Calu3 (cell line): ENCODE results near the gene HOXD9. TPM values are rescaled to one million over a fixed set of nuclear protein-coding genes. Genes with fewer than 3 reads are reported as not detected.

Experiments used
- BruUV-seq: library from RNA; stranded (reverse); fragments of 400-500 nt; replicated peaks from 2 replicates; lab custom pipeline; 2021; lab: Mats Ljungman, UMichigan
- CTCF ChIA-PET: fragments of 300-600 bp; sonication (Branson Sonifier 250); formaldehyde crosslinking; loops from one replicate; lab custom pipeline; 2022; ENCODE audit warnings: antibody characterized with exemption; lab: Charles Lee
- DNase-seq: peaks from one replicate; pipeline ENCODE4 v3.0.0; 2022
- H3K27ac Mint-ChIP-seq: one replicate; pipeline ENCODE4 v1.8.0; 2022; ENCODE audit warnings: mixed read lengths; ENCODE audit not compliant: unreplicated experiment
- H3K27me3 Mint-ChIP-seq: one replicate; pipeline ENCODE4 v1.8.0; 2022; ENCODE audit warnings: mixed read lengths; ENCODE audit not compliant: unreplicated experiment
- H3K36me3 Mint-ChIP-seq: one replicate; pipeline ENCODE4 v1.8.0; 2022; ENCODE audit warnings: mild to moderate bottlenecking, moderate library complexity, mixed read lengths; ENCODE audit not compliant: insufficient read depth, unreplicated experiment
- H3K4me1 Mint-ChIP-seq: one replicate; pipeline ENCODE4 v1.8.0; 2022; ENCODE audit warnings: mild to moderate bottlenecking, low read depth, mixed read lengths; ENCODE audit not compliant: unreplicated experiment
- H3K4me3 Mint-ChIP-seq: one replicate; pipeline ENCODE4 v1.8.0; 2022; ENCODE audit warnings: mild to moderate bottlenecking, low read depth, moderate library complexity, mixed read lengths; ENCODE audit not compliant: unreplicated experiment
- H3K9me3 Mint-ChIP-seq: one replicate; pipeline ENCODE4 v1.8.0; 2022; ENCODE audit warnings: low read depth, mixed read lengths; ENCODE audit not compliant: unreplicated experiment
- intact Hi-C: fragments of 100-400 bp; cut with micrococcal nuclease; formaldehyde crosslinking; loops from one replicate; pipeline ENCODE4 v1.10.0; 2022; ENCODE audit not compliant: unreplicated experiment
- total RNA-seq: library from RNA; stranded (reverse); gene quantifications from 2 replicates; pipeline ENCODE4 v1.2.3, GENCODE V29; 2022
- TF ChIP-seq, protein P1 (sequence below): fragments of 200-600 bp; IDR thresholded peaks from one replicate; pipeline ENCODE4 v1.8.0; 2022; ENCODE audit warnings: antibody characterized with exemption; ENCODE audit not compliant: unreplicated experiment

Gene HOXD9
- total RNA-seq, 1 experiment from 2014 or later = not detected

- Mint-ChIP-seq H3K9me3 (no peaks in the 10 kb centered on the region), H3K4me1 (no peaks in the 10 kb centered on the region), H3K4me3 (no peak overlapping the region), H3K36me3 (peaks cover 3% of the 10 kb centered on the region), H3K27ac (no peak overlapping the region), H3K27me3 (peaks cover 53% of the 10 kb centered on the region)
- CTCF ChIA-PET = no interaction called here
- BruUV-seq = no TSS peak
- TF ChIP-seq, protein P1, sequence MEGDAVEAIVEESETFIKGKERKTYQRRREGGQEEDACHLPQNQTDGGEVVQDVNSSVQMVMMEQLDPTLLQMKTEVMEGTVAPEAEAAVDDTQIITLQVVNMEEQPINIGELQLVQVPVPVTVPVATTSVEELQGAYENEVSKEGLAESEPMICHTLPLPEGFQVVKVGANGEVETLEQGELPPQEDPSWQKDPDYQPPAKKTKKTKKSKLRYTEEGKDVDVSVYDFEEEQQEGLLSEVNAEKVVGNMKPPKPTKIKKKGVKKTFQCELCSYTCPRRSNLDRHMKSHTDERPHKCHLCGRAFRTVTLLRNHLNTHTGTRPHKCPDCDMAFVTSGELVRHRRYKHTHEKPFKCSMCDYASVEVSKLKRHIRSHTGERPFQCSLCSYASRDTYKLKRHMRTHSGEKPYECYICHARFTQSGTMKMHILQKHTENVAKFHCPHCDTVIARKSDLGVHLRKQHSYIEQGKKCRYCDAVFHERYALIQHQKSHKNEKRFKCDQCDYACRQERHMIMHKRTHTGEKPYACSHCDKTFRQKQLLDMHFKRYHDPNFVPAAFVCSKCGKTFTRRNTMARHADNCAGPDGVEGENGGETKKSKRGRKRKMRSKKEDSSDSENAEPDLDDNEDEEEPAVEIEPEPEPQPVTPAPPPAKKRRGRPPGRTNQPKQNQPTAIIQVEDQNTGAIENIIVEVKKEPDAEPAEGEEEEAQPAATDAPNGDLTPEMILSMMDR = no peak
- no peak for DNase-seq
- intact Hi-C loops = no loop called here
Measured at GRCh38 chr2:176091329-176092258, 30.9 kb upstream of the HOXD9 start.

- H3K9me3 Mint-ChIP-seq = no peaks in the 10 kb centered on the region
- peaks cover 1% of the 10 kb centered on the region for H3K4me1 Mint-ChIP-seq
- peaks cover 49% of the 10 kb centered on the region for H3K27me3 Mint-ChIP-seq
- TF ChIP-seq, protein P1 = no peak
- H3K4me3 Mint-ChIP-seq = no peak within 1 kb of the TSS
- DNase-seq = no peak
- H3K27ac Mint-ChIP-seq = no peak within 1 kb of the TSS
- peaks cover 12% of the 10 kb centered on the region for H3K36me3 Mint-ChIP-seq
- no TSS peak for BruUV-seq
- intact Hi-C loops = no loop called here
- CTCF ChIA-PET = no interaction called here
Measured at GRCh38 chr2:176092270-176093144, 30.0 kb upstream of the HOXD9 start, which contains the start of gene HOXD13. Gene HOXD13 (plus strand): TSS chr2:176092721. CDS start chr2:176092891, 170 bp downstream.

DNA sequence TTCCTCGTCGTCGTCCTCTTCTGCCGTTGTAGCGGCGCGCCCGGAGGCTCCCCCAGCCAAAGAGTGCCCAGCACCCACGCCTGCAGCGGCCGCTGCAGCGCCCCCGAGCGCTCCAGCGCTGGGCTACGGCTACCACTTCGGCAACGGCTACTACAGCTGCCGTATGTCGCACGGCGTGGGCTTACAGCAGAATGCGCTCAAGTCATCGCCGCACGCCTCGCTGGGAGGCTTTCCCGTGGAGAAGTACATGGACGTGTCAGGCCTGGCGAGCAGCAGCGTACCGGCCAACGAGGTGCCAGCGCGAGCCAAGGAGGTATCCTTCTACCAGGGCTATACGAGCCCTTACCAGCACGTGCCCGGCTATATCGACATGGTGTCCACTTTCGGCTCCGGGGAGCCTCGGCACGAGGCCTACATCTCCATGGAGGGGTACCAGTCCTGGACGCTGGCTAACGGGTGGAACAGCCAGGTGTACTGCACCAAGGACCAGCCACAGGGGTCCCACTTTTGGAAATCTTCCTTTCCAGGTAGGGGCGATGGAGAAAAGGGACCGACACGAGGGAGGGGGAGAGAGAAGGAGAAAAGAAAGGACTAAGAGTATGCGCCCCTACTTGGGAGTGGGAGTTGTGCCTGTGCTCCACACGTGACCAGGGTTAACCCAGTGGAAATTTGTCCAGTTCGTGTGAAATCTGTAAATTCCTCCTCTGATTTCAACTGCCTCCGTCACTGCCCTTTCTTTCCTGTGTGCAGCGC lies 29.2 kb upstream of the HOXD9 start:
- Mint-ChIP-seq H3K36me3 (peaks cover 18% of the 10 kb centered on the region), H3K4me3 (no peak overlapping the region), H3K27me3 (peaks cover 47% of the 10 kb centered on the region), H3K9me3 (no peaks in the 10 kb centered on the region), H3K4me1 (peaks cover 9% of the 10 kb centered on the region), H3K27ac (no peak overlapping the region)
- TF ChIP-seq, protein P1 = no peak
- intact Hi-C loops = no loop called here
- BruUV-seq = no TSS peak
- CTCF ChIA-PET = no interaction called here
- no peak for DNase-seq

DNA sequence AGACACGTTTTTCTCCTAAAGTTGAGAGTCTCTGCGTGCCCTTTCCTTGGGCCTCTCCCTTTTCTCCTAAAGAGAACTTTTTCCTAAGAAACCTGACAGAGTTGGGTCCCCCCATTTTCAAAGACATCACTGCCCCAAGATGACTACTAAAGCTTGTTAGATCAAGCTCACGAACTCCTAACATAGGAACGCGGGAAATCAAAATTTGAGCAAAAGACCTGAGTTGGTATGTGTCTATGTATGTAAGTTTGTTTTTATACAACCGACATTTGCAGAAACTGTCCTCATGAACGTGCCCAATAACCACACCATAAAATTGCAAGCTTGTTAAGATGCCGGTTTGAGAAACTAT lies 28.6 kb upstream of the HOXD9 start:
- H3K27me3 Mint-ChIP-seq = peaks cover 41% of the 10 kb centered on the region
- intact Hi-C loops = no loop called here
- H3K4me3 Mint-ChIP-seq = no peak overlapping the region

More for the DNA sequence above, 28.6 kb upstream of the HOXD9 start:
- no peak for DNase-seq
- peaks cover 18% of the 10 kb centered on the region for H3K36me3 Mint-ChIP-seq
- no peaks in the 10 kb centered on the region for H3K9me3 Mint-ChIP-seq
- CTCF ChIA-PET = no interaction called here
- TF ChIP-seq, protein P1 = no peak
- BruUV-seq = no TSS peak
- no peak overlapping the region for H3K27ac Mint-ChIP-seq
- peaks cover 9% of the 10 kb centered on the region for H3K4me1 Mint-ChIP-seq
